Endothelial cell (in vitro differentiated cells): ENCODE results near the gene LGR4. TPM values are rescaled to one million over a fixed set of nuclear protein-coding genes. Genes with fewer than 3 reads are reported as not detected.
"Not testable (repeated sequence)": the region's sequence is repeated elsewhere in the genome, so short reads cannot be mapped to it uniquely, and the experiment has no call there.

Experiments
- DNase-seq: peaks from one replicate; pipeline ENCODE4 v3.0.0; 2021; ENCODE audit warnings: low spot score
- H3K27ac Mint-ChIP-seq: one replicate; pipeline ENCODE4 v1.8.0; 2021; ENCODE audit warnings: mixed read lengths, inconsistent platforms; ENCODE audit not compliant: unreplicated experiment
- H3K27me3 Mint-ChIP-seq: one replicate; pipeline ENCODE4 v1.8.0; 2021; ENCODE audit warnings: mild to moderate bottlenecking, moderate library complexity, mixed read lengths, inconsistent platforms; ENCODE audit not compliant: unreplicated experiment
- H3K36me3 Mint-ChIP-seq: one replicate; pipeline ENCODE4 v1.8.0; 2021; ENCODE audit warnings: mild to moderate bottlenecking, low read depth, mixed read lengths, inconsistent platforms; ENCODE audit not compliant: unreplicated experiment
- H3K4me1 Mint-ChIP-seq: one replicate; pipeline ENCODE4 v1.8.0; 2021; ENCODE audit warnings: mild to moderate bottlenecking, mixed read lengths, inconsistent platforms; ENCODE audit not compliant: unreplicated experiment
- H3K4me3 Mint-ChIP-seq: one replicate; pipeline ENCODE4 v1.8.0; 2021; ENCODE audit warnings: mild to moderate bottlenecking, mixed read lengths, inconsistent platforms; ENCODE audit not compliant: unreplicated experiment
- H3K9me3 Mint-ChIP-seq: one replicate; pipeline ENCODE4 v1.8.0; 2021; ENCODE audit warnings: mixed read lengths, inconsistent platforms; ENCODE audit not compliant: unreplicated experiment
- CTCF ChIP-seq: fragments of 200-600 bp; sonication (generic); IDR thresholded peaks from one replicate; pipeline ENCODE4 v1.5.0; 2021; ENCODE audit warnings: antibody characterized with exemption; ENCODE audit not compliant: unreplicated experiment
- total RNA-seq: library from RNA; stranded (reverse); fragmentation: NEBNext Ultra II Directional; extraction: Animal tissue kit (Norgen Biotek cat#: 25700); gene quantifications from one replicate; pipeline ENCODE4 v1.2.1, GENCODE V29; 2021; ENCODE audit not compliant: unreplicated experiment

Gene LGR4
- total RNA-seq, 1 donor from 2014 or later = 10.8 TPM

- Mint-ChIP-seq H3K4me1 (peaks cover 5% of the 10 kb centered on the region), H3K36me3 (no peaks in the 10 kb centered on the region), H3K27ac (no peak overlapping the region), H3K27me3 (no peaks in the 10 kb centered on the region), H3K9me3 (no peaks in the 10 kb centered on the region), H3K4me3 (no peak overlapping the region)
- TF ChIP-seq CTCF = no peak
- DNase-seq = no peak
These were observed 140.6 kb downstream of the LGR4 start for GRCh38 chr11:27331981-27332380.

- no peaks in the 10 kb centered on the region for H3K27me3 Mint-ChIP-seq
- no peaks in the 10 kb centered on the region for H3K36me3 Mint-ChIP-seq
- no peak for TF ChIP-seq CTCF
- no peak overlapping the region for H3K27ac Mint-ChIP-seq
- peaks cover 5% of the 10 kb centered on the region for H3K4me1 Mint-ChIP-seq
- H3K9me3 Mint-ChIP-seq = no peaks in the 10 kb centered on the region
- H3K4me3 Mint-ChIP-seq = no peak overlapping the region
- no peak for DNase-seq
These were observed 141.8 kb downstream of the LGR4 start for GRCh38 chr11:27330633-27331270.

GRCh38 chr11:27329867-27330632 is 142.5 kb downstream of the LGR4 start:
- no peaks in the 10 kb centered on the region for H3K9me3 Mint-ChIP-seq
- H3K27me3 Mint-ChIP-seq = no peaks in the 10 kb centered on the region
- no peak for TF ChIP-seq CTCF
- H3K36me3 Mint-ChIP-seq = no peaks in the 10 kb centered on the region
- no peak overlapping the region for H3K27ac Mint-ChIP-seq
- DNase-seq = no peak
- H3K4me1 Mint-ChIP-seq = peaks cover 5% of the 10 kb centered on the region
- H3K4me3 Mint-ChIP-seq = no peak overlapping the region

GRCh38 chr11:27328614-27329013 is 144.0 kb downstream of the LGR4 start:
- Mint-ChIP-seq H3K4me3 (no peak overlapping the region), H3K9me3 (no peaks in the 10 kb centered on the region), H3K27me3 (no peaks in the 10 kb centered on the region), H3K4me1 (peaks cover 5% of the 10 kb centered on the region), H3K36me3 (no peaks in the 10 kb centered on the region), H3K27ac (no peak overlapping the region)
- no peak for TF ChIP-seq CTCF
- no peak for DNase-seq

GRCh38 chr11:27327064-27327463 is 145.5 kb downstream of the LGR4 start:
- H3K4me1 Mint-ChIP-seq, H3K27ac Mint-ChIP-seq, H3K9me3 Mint-ChIP-seq, H3K27me3 Mint-ChIP-seq, H3K36me3 Mint-ChIP-seq, DNase-seq, H3K4me3 Mint-ChIP-seq: not testable (repeated sequence)

GRCh38 chr11:27322196-27322595 is 150.4 kb downstream of the LGR4 start:
- not testable (repeated sequence) for H3K9me3 Mint-ChIP-seq, H3K4me1 Mint-ChIP-seq, H3K27ac Mint-ChIP-seq, H3K36me3 Mint-ChIP-seq, DNase-seq, H3K27me3 Mint-ChIP-seq, H3K4me3 Mint-ChIP-seq

DNA sequence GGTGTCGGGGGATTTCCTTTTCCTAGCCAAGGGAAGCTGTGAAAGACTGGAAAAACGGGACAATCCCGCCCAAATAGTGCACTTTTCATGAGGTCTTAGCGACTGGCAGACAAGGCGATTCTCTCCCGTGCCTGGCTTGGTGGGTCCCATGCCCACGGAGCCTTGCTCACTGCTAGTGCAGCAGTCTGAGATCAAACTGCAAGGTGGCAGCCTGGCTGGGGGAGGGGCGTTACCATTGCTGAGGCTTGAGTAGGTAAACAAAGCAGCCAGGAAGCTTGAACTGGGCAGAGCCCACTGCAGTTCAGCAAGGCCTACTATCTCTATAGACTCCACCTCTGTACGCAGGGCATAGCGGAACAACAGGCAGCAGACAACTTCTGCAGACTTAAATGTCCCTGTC is 151.2 kb downstream of the LGR4 start:
- DNase-seq, H3K36me3 Mint-ChIP-seq, H3K27me3 Mint-ChIP-seq, H3K4me3 Mint-ChIP-seq, H3K27ac Mint-ChIP-seq, H3K4me1 Mint-ChIP-seq, H3K9me3 Mint-ChIP-seq: not testable (repeated sequence)
